Thyroid gland (tissue), 4 donors: Measurements from ENCODE around the gene MAP3K6. TPM values are rescaled to one million over a fixed set of nuclear protein-coding genes. Genes with fewer than 3 reads are reported as not detected.
A peak's percentile ranks its signal among the peaks of the same experiment; 100 is the strongest.

Experiments
- DNase-seq, 2 donors: peaks; one replicate each; pipeline ENCODE4 v3.0.0-alpha.2; 2019
- H3K27ac ChIP-seq, 3 donors: fragments of 200-600 bp; sonication (generic); 1 replicate in 2 of 3; 2 replicates in 1 of 3; pipeline ENCODE4 v1.5.1; 2016 to 2019; ENCODE audit warnings: mild to moderate bottlenecking in 1 of 3, moderate library complexity in 1 of 3
- H3K27me3 ChIP-seq: fragments of 200-600 bp; sonication (generic); one replicate; pipeline ENCODE4 v1.5.1; 2019
- H3K36me3 ChIP-seq, 2 donors: fragments of 200-600 bp; sonication (generic); one replicate each; pipeline ENCODE4 v1.5.1; 2016 to 2019
- H3K4me1 ChIP-seq, 2 donors: fragments of 200-600 bp; sonication (generic); one replicate each; pipeline ENCODE4 v1.5.1; 2017 to 2019
- H3K4me3 ChIP-seq, 3 donors: fragments of 200-600 bp; sonication (generic); replicated peaks in 1 of 3; 1 replicate in 2 of 3; 2 replicates in 1 of 3; pipeline ENCODE4 v1.5.1; 2016; ENCODE audit warnings: mild to moderate bottlenecking in 1 of 3
- H3K9me3 ChIP-seq: fragments of 200-600 bp; sonication (generic); one replicate; pipeline ENCODE4 v1.5.1; 2017
- POLR2A ChIP-seq, 2 donors: fragments of 450-650 bp; IDR thresholded peaks; one replicate each; pipeline ENCODE4 v1.6.1; 2017; ENCODE audit warnings: antibody characterized with exemption in 2 of 2, mild to moderate bottlenecking in 2 of 2, moderate library complexity in 1 of 2
- WGBS, 2 donors: methylation state at CpG; one replicate each; pipeline ENCODE4 v1.1.5; 2017; 5-methylcytosine and 5-hydroxymethylcytosine counted together
- intact Hi-C: fragments of 100-400 bp; cut with DNase I; formaldehyde crosslinking; loops from one replicate; pipeline ENCODE4 v1.15.1; 2023
- total RNA-seq, 4 donors: library from RNA; depleted of rRNA; stranded (reverse); fragments of >200 nt; gene quantifications; one replicate each; pipeline ENCODE4 v1.2.3, GENCODE V29; 2016
- TF ChIP-seq, protein P1 (sequence below), 6 experiments: fragments of 200-600 bp in 3 of 6; fragments of 450-650 bp in 3 of 6; sonication (generic) in 3 of 6; IDR thresholded peaks; one replicate each; pipeline ENCODE4 v1.5.1; 2016 to 2019; ENCODE audit warnings: antibody characterized with exemption in 6 of 6, mild to moderate bottlenecking in 2 of 6, inconsistent platforms in 1 of 6, moderate library complexity in 1 of 6

The MAP3K6 gene
- total RNA-seq, 4 donors from 2014 or later, result 17.6 to 62.9 (median 32.3) TPM

DNA sequence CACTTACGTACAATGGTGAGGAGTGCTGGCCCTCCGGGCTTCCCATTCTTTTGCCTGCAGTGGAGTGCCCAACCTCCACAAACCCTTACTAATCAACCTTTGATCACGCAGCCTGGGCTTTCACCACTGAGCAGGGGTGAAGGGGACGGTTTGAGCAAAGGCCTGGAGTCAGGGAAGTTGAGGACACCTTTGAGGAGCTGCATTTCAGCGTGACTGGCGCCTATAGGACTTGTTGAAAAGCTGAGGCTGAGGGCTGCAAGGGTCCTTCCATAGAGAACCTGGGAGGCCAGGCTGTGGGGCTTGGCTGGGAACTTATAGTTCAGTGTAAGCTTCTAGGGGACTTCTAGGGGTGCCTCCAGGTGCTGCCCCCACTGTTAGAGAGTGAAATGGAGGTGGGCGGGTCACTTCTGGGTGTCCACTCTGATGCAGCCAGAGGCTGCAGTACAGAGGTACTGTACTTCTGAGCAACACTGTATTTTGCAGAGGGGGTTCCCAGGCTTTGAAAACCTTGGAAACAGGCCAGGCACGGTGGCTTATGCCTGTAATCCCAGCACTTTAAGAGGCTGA lies 15.1 kb downstream of the MAP3K6 start:
- 59 to 74% methylated on average over 6 to 8 of the region's 8 CpGs for WGBS, 2 donors
- intact Hi-C loops, result no loop called here
- H3K27ac ChIP-seq, result no peak overlapping the region
- no peaks in the 10 kb centered on the region for H3K27me3 ChIP-seq
- peaks cover 19 to 29% of the 10 kb centered on the region in 2 donors for H3K4me1 ChIP-seq
- TF ChIP-seq POLR2A (IDR thresholded peaks at IDR 0.05), result no peak
- TF ChIP-seq, protein P1, sequence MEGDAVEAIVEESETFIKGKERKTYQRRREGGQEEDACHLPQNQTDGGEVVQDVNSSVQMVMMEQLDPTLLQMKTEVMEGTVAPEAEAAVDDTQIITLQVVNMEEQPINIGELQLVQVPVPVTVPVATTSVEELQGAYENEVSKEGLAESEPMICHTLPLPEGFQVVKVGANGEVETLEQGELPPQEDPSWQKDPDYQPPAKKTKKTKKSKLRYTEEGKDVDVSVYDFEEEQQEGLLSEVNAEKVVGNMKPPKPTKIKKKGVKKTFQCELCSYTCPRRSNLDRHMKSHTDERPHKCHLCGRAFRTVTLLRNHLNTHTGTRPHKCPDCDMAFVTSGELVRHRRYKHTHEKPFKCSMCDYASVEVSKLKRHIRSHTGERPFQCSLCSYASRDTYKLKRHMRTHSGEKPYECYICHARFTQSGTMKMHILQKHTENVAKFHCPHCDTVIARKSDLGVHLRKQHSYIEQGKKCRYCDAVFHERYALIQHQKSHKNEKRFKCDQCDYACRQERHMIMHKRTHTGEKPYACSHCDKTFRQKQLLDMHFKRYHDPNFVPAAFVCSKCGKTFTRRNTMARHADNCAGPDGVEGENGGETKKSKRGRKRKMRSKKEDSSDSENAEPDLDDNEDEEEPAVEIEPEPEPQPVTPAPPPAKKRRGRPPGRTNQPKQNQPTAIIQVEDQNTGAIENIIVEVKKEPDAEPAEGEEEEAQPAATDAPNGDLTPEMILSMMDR (IDR thresholded peaks at IDR 0.05), result no peak
- DNase-seq, result no peak
- H3K4me3 ChIP-seq, result no peak overlapping the region
- peaks cover 10 to 15% of the 10 kb centered on the region in 2 donors for H3K36me3 ChIP-seq
- no peaks in the 10 kb centered on the region for H3K9me3 ChIP-seq

DNA sequence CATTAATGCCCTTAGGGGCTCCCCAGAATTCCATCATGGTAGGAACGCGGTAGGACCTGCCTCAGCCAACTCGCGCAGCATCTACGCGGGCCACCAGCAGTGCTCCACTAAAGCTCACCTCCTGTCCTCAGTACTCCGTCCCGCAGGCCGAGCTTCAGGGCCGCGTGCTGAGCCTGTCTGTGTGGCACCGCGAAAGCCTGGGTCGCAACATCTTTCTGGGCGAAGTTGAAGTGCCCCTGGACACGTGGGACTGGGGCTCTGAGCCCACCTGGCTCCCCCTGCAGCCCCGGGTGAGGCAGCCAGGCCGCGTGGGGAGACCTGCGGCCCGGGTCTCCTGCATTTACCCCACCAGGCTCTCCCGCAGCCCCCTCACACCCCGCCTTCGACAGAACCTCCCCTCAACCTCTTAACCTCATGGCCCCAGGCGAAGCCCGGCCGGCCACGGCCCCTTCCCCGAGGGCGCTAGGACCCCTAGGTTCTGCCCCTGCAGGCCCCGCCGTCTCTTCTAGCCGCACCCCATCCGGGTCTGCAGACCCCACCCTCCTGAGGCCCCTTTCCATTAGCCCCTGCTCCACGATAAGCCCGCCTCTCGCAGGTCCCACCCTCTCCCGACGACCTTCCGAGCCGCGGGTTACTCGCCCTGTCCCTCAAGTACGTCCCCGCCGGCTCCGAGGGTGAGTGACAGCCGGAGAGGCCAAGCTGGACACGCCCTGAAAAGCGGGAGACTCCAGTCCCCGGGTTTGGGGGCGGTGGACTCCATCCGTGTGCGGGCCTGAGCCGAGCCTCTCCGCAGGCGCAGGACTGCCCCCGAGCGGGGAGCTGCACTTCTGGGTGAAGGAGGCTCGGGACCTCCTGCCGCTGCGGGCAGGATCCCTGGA lies 15.9 kb downstream of the MAP3K6 start:
- Histone ChIP-seq H3K36me3 (peaks cover 3 to 7% of the 10 kb centered on the region in 2 donors), H3K27ac (peak overlapping the region in 1 of 3 donors; percentile 8), H3K27me3 (no peaks in the 10 kb centered on the region), H3K4me1 (peaks cover 19 to 29% of the 10 kb centered on the region in 2 donors), H3K9me3 (no peaks in the 10 kb centered on the region), H3K4me3 (no peak overlapping the region)
- WGBS, 2 donors, result 42 to 43% methylated on average over 32 to 53 of the region's 62 CpGs
- peak; percentile 65 for DNase-seq
- intact Hi-C loops, result no loop called here
- TF ChIP-seq, protein P1 (IDR thresholded peaks at IDR 0.05), result no peak
- TF ChIP-seq POLR2A (IDR thresholded peaks at IDR 0.05), result no peak

DNA sequence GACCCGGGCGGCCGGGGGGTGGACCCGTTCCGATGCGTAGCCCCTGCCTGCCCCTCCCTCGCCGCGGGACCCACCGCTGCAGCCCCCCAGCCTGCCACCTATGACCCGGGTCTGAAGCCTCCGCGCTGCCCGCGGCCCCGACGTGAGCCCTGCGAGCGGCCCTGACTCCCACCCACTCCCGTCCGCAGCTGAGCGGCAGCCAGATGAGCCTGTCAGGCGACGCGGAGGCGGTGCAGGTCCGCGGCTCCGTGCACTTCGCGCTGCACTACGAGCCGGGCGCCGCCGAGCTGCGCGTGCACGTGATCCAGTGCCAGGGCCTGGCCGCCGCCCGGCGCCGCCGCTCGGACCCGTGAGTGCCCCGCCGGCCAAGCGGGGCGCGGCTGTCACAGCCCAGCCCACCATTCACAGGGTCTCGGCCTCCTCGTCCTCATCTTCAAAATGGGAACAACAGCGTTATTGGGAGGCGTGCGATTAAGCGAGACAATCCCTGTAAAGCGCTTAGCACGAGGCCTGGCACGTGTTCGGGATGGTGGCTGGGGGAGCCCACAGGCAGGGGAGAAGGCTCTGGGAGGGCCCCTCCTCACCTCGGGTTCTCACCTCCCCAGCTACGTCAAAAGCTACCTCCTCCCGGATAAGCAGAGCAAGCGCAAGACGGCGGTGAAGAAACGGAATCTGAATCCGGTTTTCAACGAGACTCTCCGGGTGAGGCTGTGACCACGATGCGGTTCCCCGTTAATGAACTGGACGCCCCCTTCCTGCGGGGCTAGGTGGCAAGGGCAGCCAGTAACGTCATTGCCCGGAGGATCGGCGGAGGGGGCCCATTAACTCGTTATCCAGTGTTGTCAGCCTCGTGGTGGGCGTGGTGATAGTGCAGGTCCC lies 16.7 kb downstream of the MAP3K6 start:
- no peaks in the 10 kb centered on the region for H3K9me3 ChIP-seq
- peak overlapping the region in 1 of 3 donors; percentile 31 for H3K4me3 ChIP-seq
- DNase-seq, result peak; percentile 76 to 79
- H3K4me1 ChIP-seq, result peaks cover 19 to 29% of the 10 kb centered on the region in 2 donors
- TF ChIP-seq, protein P1 (IDR thresholded peaks at IDR 0.05), result no peak
- TF ChIP-seq POLR2A (IDR thresholded peaks at IDR 0.05), result peak in 1 of 2 donors; percentile 7
- WGBS, 2 donors, result 45 to 54% methylated on average over 29 to 33 of the region's 84 CpGs
- intact Hi-C loops, result no loop called here
- no peaks in the 10 kb centered on the region for H3K27me3 ChIP-seq
- peaks cover 0 to 2% of the 10 kb centered on the region in 2 donors for H3K36me3 ChIP-seq
- H3K27ac ChIP-seq, result no peak overlapping the region

DNA sequence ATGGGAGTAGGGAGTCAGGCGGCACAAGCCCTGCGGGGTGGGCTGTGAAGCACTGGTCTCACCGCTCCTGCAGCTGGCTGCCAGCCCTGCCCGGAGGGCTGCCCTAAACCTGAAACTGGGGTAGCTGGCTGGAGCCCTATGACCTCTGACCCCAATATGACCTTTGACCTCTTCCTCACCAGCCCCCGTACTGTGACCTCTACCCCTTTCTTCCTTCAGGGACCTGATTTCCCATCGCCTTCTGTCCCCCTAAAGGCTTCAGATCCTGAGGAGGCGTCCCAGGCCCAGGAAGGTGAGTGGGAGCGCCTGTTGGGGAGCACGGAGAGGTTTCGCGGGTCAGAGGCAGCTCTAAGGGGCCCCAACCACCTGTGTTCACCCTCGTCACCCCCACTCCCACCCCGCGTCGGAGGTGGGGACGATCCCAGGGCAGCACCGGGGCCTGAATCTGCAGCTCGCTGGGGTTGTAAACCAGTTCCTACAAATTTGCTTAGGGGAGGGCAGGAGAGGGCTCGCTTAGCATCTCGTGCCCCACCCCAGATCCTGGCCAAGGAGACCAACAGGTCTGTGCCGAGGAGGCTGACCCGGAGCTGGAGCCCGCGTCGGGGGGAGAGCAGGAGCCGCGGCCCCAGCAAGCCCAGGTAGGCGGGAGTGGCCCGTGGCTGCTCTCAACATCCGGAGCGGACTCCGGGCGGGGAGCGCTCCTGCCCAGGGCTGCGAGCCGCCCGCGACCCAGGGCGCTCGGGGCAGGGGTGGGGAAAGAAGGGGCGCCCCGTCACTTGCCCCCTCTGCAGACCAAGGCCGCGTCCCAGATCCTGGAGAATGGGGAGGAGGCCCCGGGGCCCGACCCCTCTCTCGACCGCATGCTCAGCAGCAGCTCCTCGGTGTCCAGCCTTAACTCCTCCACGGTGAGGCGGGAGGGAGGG lies 17.6 kb downstream of the MAP3K6 start:
- Histone ChIP-seq H3K27ac (no peak overlapping the region), H3K4me3 (peak overlapping the region in 1 of 3 donors; percentile 31), H3K36me3 (no peaks in the 10 kb centered on the region), H3K27me3 (no peaks in the 10 kb centered on the region), H3K4me1 (peaks cover 19 to 29% of the 10 kb centered on the region in 2 donors), H3K9me3 (no peaks in the 10 kb centered on the region)
- WGBS, 2 donors, result 38 to 44% methylated on average over 16 to 29 of the region's 51 CpGs
- DNase-seq, result peak; percentile 77 to 79
- TF ChIP-seq, protein P1 (IDR thresholded peaks at IDR 0.05), result no peak
- TF ChIP-seq POLR2A (IDR thresholded peaks at IDR 0.05), result no peak
- intact Hi-C loops, result no loop called here
